HepG2 (cell line): Measurements from ENCODE around the gene CELSR2. TPM values are rescaled to one million over a fixed set of nuclear protein-coding genes. Genes with fewer than 3 reads are reported as not detected.

ENCODE experiments used
- ARID4A ChIP-seq: sonication (generic); formaldehyde crosslinking; IDR thresholded peaks from 2 replicates; pipeline ENCODE4 v1.5.0; 2020; ENCODE audit warnings: mild to moderate bottlenecking, missing genetic modification reagents, borderline replicate concordance
- CBFB ChIP-seq: sonication (generic); formaldehyde crosslinking; IDR thresholded peaks from 2 replicates; pipeline ENCODE4 v1.4.0; 2020; ENCODE audit warnings: missing genetic modification reagents
- E2F2 ChIP-seq: sonication (generic); formaldehyde crosslinking; IDR thresholded peaks from 2 replicates; pipeline ENCODE4 v1.4.0; 2020; ENCODE audit warnings: missing genetic modification reagents, borderline replicate concordance
- ETV5 ChIP-seq: IDR thresholded peaks from 2 replicates; pipeline ENCODE4 v1.6.1; 2018; ENCODE audit warnings: missing biosample characterization, missing genetic modification reagents, inconsistent platforms, borderline replicate concordance
- HBP1 ChIP-seq: IDR thresholded peaks from 2 replicates; pipeline ENCODE4 v1.6.1; 2016; ENCODE audit warnings: low read depth, control low read depth
- MYNN ChIP-seq: sonication (generic); formaldehyde crosslinking; IDR thresholded peaks from 2 replicates; pipeline ENCODE4 v1.4.0; 2020; ENCODE audit warnings: mild to moderate bottlenecking, low read depth, missing genetic modification reagents
- PHB2 ChIP-seq: fragments of 450-650 bp; IDR thresholded peaks from 2 replicates; pipeline ENCODE4 v1.6.1; 2018; ENCODE audit not compliant: partially characterized antibody
- RARA ChIP-seq: IDR thresholded peaks from 2 replicates; pipeline ENCODE4 v1.6.1; 2016; ENCODE audit warnings: missing genetic modification reagents, missing compliant biosample characterization
- REPIN1 ChIP-seq: sonication (generic); formaldehyde crosslinking; IDR thresholded peaks from 2 replicates; pipeline ENCODE4 v1.8.0; 2022; ENCODE audit warnings: missing genetic modification reagents, low read depth, mild to moderate bottlenecking, borderline replicate concordance
- RFX3 ChIP-seq: IDR thresholded peaks from 2 replicates; pipeline ENCODE4 v1.6.1; 2016; ENCODE audit warnings: missing biosample characterization, missing genetic modification reagents
- TAF1 ChIP-seq: sonication (generic); formaldehyde crosslinking; IDR thresholded peaks from 2 replicates; pipeline ENCODE4 v1.4.0; 2020; ENCODE audit warnings: missing genetic modification reagents
- TEAD2 ChIP-seq: sonication (generic); formaldehyde crosslinking; IDR thresholded peaks from 2 replicates; pipeline ENCODE4 v1.9.0; 2021; ENCODE audit warnings: missing genetic modification reagents
- ZBTB10 ChIP-seq: sonication (generic); formaldehyde crosslinking; IDR thresholded peaks from 2 replicates; pipeline ENCODE4 v1.4.0; 2020; ENCODE audit warnings: missing genetic modification reagents, borderline replicate concordance
- ZKSCAN1 ChIP-seq: fragments of 150-350 bp; IDR thresholded peaks from 2 replicates; pipeline ENCODE4 v1.6.1; 2014; ENCODE audit warnings: low read length
- ZNF34 ChIP-seq: sonication (generic); formaldehyde crosslinking; IDR thresholded peaks from 2 replicates; pipeline ENCODE4 v1.4.0; 2020; ENCODE audit warnings: mild to moderate bottlenecking, missing genetic modification reagents, borderline replicate concordance
- ZNF674 ChIP-seq: sonication (generic); formaldehyde crosslinking; IDR thresholded peaks from 2 replicates; pipeline ENCODE4 v1.5.0; 2020; ENCODE audit warnings: low read depth, mild to moderate bottlenecking, missing genetic modification reagents
- ZNF720 ChIP-seq: sonication (generic); formaldehyde crosslinking; IDR thresholded peaks from 2 replicates; pipeline ENCODE4 v1.4.0; 2020; ENCODE audit warnings: missing genetic modification reagents
- ZNF800 ChIP-seq: sonication (generic); formaldehyde crosslinking; IDR thresholded peaks from 2 replicates; pipeline ENCODE4 v1.4.0; 2020; ENCODE audit warnings: missing genetic modification reagents
- polyA plus RNA-seq, 8 experiments: library from polyadenylated mRNA; depleted of rRNA in 3 of 8; stranded (reverse) in 7 of 8; unstranded in 1 of 8; fragments of >200 nt; fragmentation: Illumina TruSeq in 4 of 8; extraction: Trizol in 4 of 8; gene quantifications; 2 replicates each; pipeline versions ENCODE4 v1.2.1 to v1.2.3, GENCODE V29; 2011 to 2016; ENCODE audit warnings: low read depth in 4 of 8, missing spikeins in 1 of 8, mixed read lengths in 1 of 8; ENCODE audit not compliant: insufficient read depth in 1 of 8
- total RNA-seq, 5 experiments: library from RNA; depleted of rRNA; stranded (reverse); fragments of >200 nt; fragmentation: Illumina TruSeq; extraction: Trizol; gene quantifications; 2 replicates each; pipeline ENCODE4 v1.2.3, GENCODE V29; 2016; ENCODE audit warnings: low read depth in 1 of 5

The CELSR2 gene
- total and polyA plus RNA-seq, 2 of the 13 experiments (the other 11 are each of a cell fraction or from before 2014, with no cell fraction given), result 4.0 to 6.6 TPM

GRCh38 chr1:109277434-109278204, 28.3 kb downstream of the CELSR2 start (continued):
- TF ChIP-seq E2F2 (CRISPR knock-in tag) (no peak), ARID4A (CRISPR knock-in tag) (peak; percentile 77; the same call in 1 of the 2 replicates), REPIN1 (CRISPR knock-in tag) (peak; percentile 91; the same call in 1 of the 2 replicates), ZNF720 (CRISPR knock-in tag) (no peak), CBFB (0 out of 2 replicates have a peak, but pooled peaks have one; percentile 24), MYNN (no peak), ZNF674 (CRISPR knock-in tag) (no peak), RFX3 (CRISPR knock-in tag) (no peak), TAF1 (CRISPR knock-in tag) (peak; percentile 30; the same call in 1 of the 2 replicates), TEAD2 (no peak), ZNF800 (CRISPR knock-in tag) (no peak), ZNF34 (CRISPR knock-in tag) (no peak), ETV5 (CRISPR knock-in tag) (peak; percentile 94), HBP1 (no peak), RARA (CRISPR knock-in tag) (no peak), ZBTB10 (CRISPR knock-in tag) (no peak), PHB2 (no peak), ZKSCAN1 (no peak)
